Measurements from ENCODE around the gene NELL1. TPM values are rescaled to one million over a fixed set of nuclear protein-coding genes. Genes with fewer than 3 reads are reported as not detected.

Gene NELL1
- total and polyA plus RNA-seq, 7 donors = 0.01 TPM; not detected in 6

GRCh38 chr11:21567645-21568290 is 898.4 kb downstream of the NELL1 start:
- Histone ChIP-seq H3K27ac (no peak overlapping the region), H3K27me3 (ENCODE audit: insufficient read depth in 3 of 3, low read length in 2 of 3) (no peaks in the 10 kb centered on the region), H3K9me3 (no peaks in the 10 kb centered on the region), H3K4me3 (no peak overlapping the region), H3K4me1 (no peaks in the 10 kb centered on the region), H3K36me3 (ENCODE audit: insufficient read depth in 1 of 2, low read depth in 1 of 2) (no peaks in the 10 kb centered on the region)
- intact Hi-C loops (cut with DNase I) = no loop called here
- TF ChIP-seq, protein P1, sequence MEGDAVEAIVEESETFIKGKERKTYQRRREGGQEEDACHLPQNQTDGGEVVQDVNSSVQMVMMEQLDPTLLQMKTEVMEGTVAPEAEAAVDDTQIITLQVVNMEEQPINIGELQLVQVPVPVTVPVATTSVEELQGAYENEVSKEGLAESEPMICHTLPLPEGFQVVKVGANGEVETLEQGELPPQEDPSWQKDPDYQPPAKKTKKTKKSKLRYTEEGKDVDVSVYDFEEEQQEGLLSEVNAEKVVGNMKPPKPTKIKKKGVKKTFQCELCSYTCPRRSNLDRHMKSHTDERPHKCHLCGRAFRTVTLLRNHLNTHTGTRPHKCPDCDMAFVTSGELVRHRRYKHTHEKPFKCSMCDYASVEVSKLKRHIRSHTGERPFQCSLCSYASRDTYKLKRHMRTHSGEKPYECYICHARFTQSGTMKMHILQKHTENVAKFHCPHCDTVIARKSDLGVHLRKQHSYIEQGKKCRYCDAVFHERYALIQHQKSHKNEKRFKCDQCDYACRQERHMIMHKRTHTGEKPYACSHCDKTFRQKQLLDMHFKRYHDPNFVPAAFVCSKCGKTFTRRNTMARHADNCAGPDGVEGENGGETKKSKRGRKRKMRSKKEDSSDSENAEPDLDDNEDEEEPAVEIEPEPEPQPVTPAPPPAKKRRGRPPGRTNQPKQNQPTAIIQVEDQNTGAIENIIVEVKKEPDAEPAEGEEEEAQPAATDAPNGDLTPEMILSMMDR (IDR thresholded peaks at IDR 0.05) = no peak
- 83 to 84% (median 83%) methylated on average over 3 of the region's 3 CpGs for WGBS, 3 donors
- ATAC-seq = no peak
- DNase-seq = no peak

GRCh38 chr11:21572210-21572609 is 902.8 kb downstream of the NELL1 start:
- Histone ChIP-seq H3K27me3 (ENCODE audit: insufficient read depth in 3 of 3, low read length in 2 of 3) (no peaks in the 10 kb centered on the region), H3K9me3 (no peaks in the 10 kb centered on the region), H3K27ac (no peak overlapping the region), H3K4me3 (no peak overlapping the region), H3K4me1 (no peaks in the 10 kb centered on the region), H3K36me3 (ENCODE audit: insufficient read depth in 1 of 2, low read depth in 1 of 2) (no peaks in the 10 kb centered on the region)
- TF ChIP-seq, protein P1 (IDR thresholded peaks at IDR 0.05) = no peak
- intact Hi-C loops (cut with DNase I) = no loop called here
- WGBS, 3 donors = 61 to 87% (median 76%) methylated on average over 1 of the region's 1 CpG
- DNase-seq = no peak
- ATAC-seq = no peak

- Histone ChIP-seq H3K9me3 (no peaks in the 10 kb centered on the region), H3K27ac (no peak overlapping the region), H3K4me1 (no peaks in the 10 kb centered on the region), H3K4me3 (no peak overlapping the region), H3K27me3 (ENCODE audit: insufficient read depth in 3 of 3, low read length in 2 of 3) (no peaks in the 10 kb centered on the region), H3K36me3 (ENCODE audit: insufficient read depth in 1 of 2, low read depth in 1 of 2) (no peaks in the 10 kb centered on the region)
- ATAC-seq (no peak), DNase-seq (no peak)
- TF ChIP-seq, protein P1 (IDR thresholded peaks at IDR 0.05) = no peak
- intact Hi-C loops (cut with DNase I) = no loop called here
- 26 to 35% (median 35%) methylated on average over 1 of the region's 1 CpG for WGBS, 3 donors
Measured at GRCh38 chr11:21582791-21583190, 913.4 kb downstream of the NELL1 start.

- DNase-seq (no peak), ATAC-seq (no peak)
- H3K4me1 ChIP-seq = no peaks in the 10 kb centered on the region
- H3K9me3 ChIP-seq = no peaks in the 10 kb centered on the region
- no peaks in the 10 kb centered on the region for H3K27me3 ChIP-seq (ENCODE audit: insufficient read depth in 3 of 3, low read length in 2 of 3)
- TF ChIP-seq, protein P1 (IDR thresholded peaks at IDR 0.05) = no peak
- no peaks in the 10 kb centered on the region for H3K36me3 ChIP-seq (ENCODE audit: insufficient read depth in 1 of 2, low read depth in 1 of 2)
- H3K27ac ChIP-seq = no peak overlapping the region
- WGBS, 3 donors = 24 to 36% (median 26%) methylated on average over 2 of the region's 2 CpGs
- no peak overlapping the region for H3K4me3 ChIP-seq
- intact Hi-C loops (cut with DNase I) = no loop called here
Measured at GRCh38 chr11:21588754-21589153, 919.4 kb downstream of the NELL1 start.

DNA sequence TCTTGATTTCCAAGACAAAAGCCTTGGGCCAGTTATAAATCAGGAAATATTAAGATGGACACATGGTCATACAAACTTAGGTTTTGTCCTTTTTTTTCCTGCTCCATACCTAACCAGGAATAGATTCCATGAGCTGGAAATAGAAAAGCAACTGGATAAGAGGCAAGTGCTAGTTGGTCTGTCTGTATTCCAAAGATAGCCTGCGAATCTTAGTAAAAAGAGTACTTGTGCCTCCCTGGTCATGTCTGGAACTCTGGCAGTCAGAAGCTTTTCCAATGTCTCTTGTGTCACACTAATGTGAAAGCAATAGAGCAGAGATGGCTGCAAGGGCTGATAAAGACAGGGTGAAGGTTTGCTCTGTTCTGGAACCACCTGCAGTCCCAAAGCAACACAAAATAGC is 933.3 kb downstream of the NELL1 start:
- no peak overlapping the region for H3K27ac ChIP-seq
- intact Hi-C loops (cut with DNase I) = no loop called here
- peaks cover 14% of the 10 kb centered on the region for H3K4me1 ChIP-seq
- no peaks in the 10 kb centered on the region for H3K9me3 ChIP-seq
- H3K4me3 ChIP-seq = no peak overlapping the region
- TF ChIP-seq, protein P1 (IDR thresholded peaks at IDR 0.05) = no peak
- H3K36me3 ChIP-seq (ENCODE audit: insufficient read depth in 1 of 2, low read depth in 1 of 2) = no peaks in the 10 kb centered on the region
- ATAC-seq (peak in 1 of 4 donors; percentile 21), DNase-seq (no peak)
- H3K27me3 ChIP-seq (ENCODE audit: insufficient read depth in 3 of 3, low read length in 2 of 3) = no peaks in the 10 kb centered on the region
- 17 to 36% (median 29%) methylated on average over 1 of the region's 1 CpG for WGBS, 3 donors

All from psoas muscle (tissue), 8 donors.